Measurements from ENCODE around the gene MACROD2.

MACROD2 gene

GRCh38 chr20:14757728-14758127 lies 762.4 kb downstream of the MACROD2 start:
- DNase-seq (ENCODE audit: low spot score), result no peak
- no peak for TF ChIP-seq CTCF (IDR thresholded peaks at IDR 0.05; ENCODE audit: borderline replicate concordance, control extremely low read depth, extremely low read depth, insufficient read depth, missing control alignments)
- in situ Hi-C loops (cut with MboI; ENCODE audit: low sequenced_read_pairs, unreplicated experiment), result no loop called here

- in situ Hi-C loops (cut with MboI; ENCODE audit: low sequenced_read_pairs, unreplicated experiment), result no loop called here
- TF ChIP-seq CTCF (IDR thresholded peaks at IDR 0.05; ENCODE audit: borderline replicate concordance, control extremely low read depth, extremely low read depth, insufficient read depth, missing control alignments), result no peak
- no peak for DNase-seq (ENCODE audit: low spot score)
Measured at GRCh38 chr20:14758356-14758755, 763.0 kb downstream of the MACROD2 start.

GRCh38 chr20:14759979-14760378 lies 764.7 kb downstream of the MACROD2 start:
- DNase-seq (ENCODE audit: low spot score), result no peak
- TF ChIP-seq CTCF (IDR thresholded peaks at IDR 0.05; ENCODE audit: borderline replicate concordance, control extremely low read depth, extremely low read depth, insufficient read depth, missing control alignments), result no peak
- in situ Hi-C loops (cut with MboI; ENCODE audit: low sequenced_read_pairs, unreplicated experiment), result no loop called here

GRCh38 chr20:14761903-14762302 lies 766.6 kb downstream of the MACROD2 start:
- TF ChIP-seq CTCF (IDR thresholded peaks at IDR 0.05; ENCODE audit: borderline replicate concordance, control extremely low read depth, extremely low read depth, insufficient read depth, missing control alignments), result no peak
- DNase-seq (ENCODE audit: low spot score), result no peak
- in situ Hi-C loops (cut with MboI; ENCODE audit: low sequenced_read_pairs, unreplicated experiment), result no loop called here

- TF ChIP-seq CTCF (IDR thresholded peaks at IDR 0.05; ENCODE audit: borderline replicate concordance, control extremely low read depth, extremely low read depth, insufficient read depth, missing control alignments), result no peak
- in situ Hi-C loops (cut with MboI; ENCODE audit: low sequenced_read_pairs, unreplicated experiment), result no loop called here
- no peak for DNase-seq (ENCODE audit: low spot score)
Measured at GRCh38 chr20:14764511-14765369, 769.4 kb downstream of the MACROD2 start.

- in situ Hi-C loops (cut with MboI; ENCODE audit: low sequenced_read_pairs, unreplicated experiment), result no loop called here
- no peak for DNase-seq (ENCODE audit: low spot score)
- TF ChIP-seq CTCF (IDR thresholded peaks at IDR 0.05; ENCODE audit: borderline replicate concordance, control extremely low read depth, extremely low read depth, insufficient read depth, missing control alignments), result no peak
Measured at GRCh38 chr20:14765370-14765701, 770.0 kb downstream of the MACROD2 start.

Data from GM13976 (cell line).